Common myeloid progenitor, CD34-positive (primary cell): ENCODE measurements around the gene GRIPAP1.

Source experiments
- CTCF ChIA-PET: fragments of 350-600 bp; sonication (Branson Sonifier 250); formaldehyde crosslinking; loops from one replicate; lab custom pipeline; 2021; ENCODE audit warnings: antibody characterized with exemption; lab: Charles Lee
- POLR2A ChIA-PET: fragments of 350-600 bp; sonication (Branson Sonifier 250); formaldehyde crosslinking; loops from one replicate; lab custom pipeline; 2021; ENCODE audit warnings: antibody characterized with exemption; lab: Charles Lee
- DNase-seq, 3 donors: peaks; one replicate each; pipeline versions ENCODE4 v3.0.0 to v3.0.0-alpha.2; 2013
- H3K27ac ChIP-seq, 2 experiments: 1 replicate in 1 of 2; 2 replicates in 1 of 2; pipeline ENCODE4 v1.7.0; 2013; ENCODE audit warnings: inconsistent platforms in 2 of 2, low read length in 2 of 2, mild to moderate bottlenecking in 2 of 2, low read depth in 1 of 2, moderate library complexity in 1 of 2; ENCODE audit not compliant: severe bottlenecking in 2 of 2, insufficient read depth in 1 of 2, poor library complexity in 1 of 2
- H3K27me3 ChIP-seq, 5 experiments: replicated peaks in 2 of 5; 1 replicate in 3 of 5; 2 replicates in 2 of 5; pipeline versions ENCODE4 v1.6.1 to v1.7.0; 2013; ENCODE audit warnings: low read length in 4 of 5, mild to moderate bottlenecking in 2 of 5, moderate library complexity in 2 of 5, inconsistent platforms in 1 of 5; ENCODE audit not compliant: insufficient read depth in 5 of 5, control insufficient read depth in 4 of 5
- H3K36me3 ChIP-seq, 4 experiments: 1 replicate in 2 of 4; 2 replicates in 2 of 4; pipeline versions ENCODE4 v1.6.1 to v1.7.0; 2013; ENCODE audit warnings: low read length in 3 of 4, control low read depth in 1 of 4, mild to moderate bottlenecking in 1 of 4; ENCODE audit not compliant: control insufficient read depth in 4 of 4, insufficient read depth in 4 of 4
- H3K4me1 ChIP-seq, 4 experiments: 1 replicate in 3 of 4; 2 replicates in 1 of 4; pipeline versions ENCODE4 v1.6.1 to v1.7.1; 2013; ENCODE audit warnings: low read length in 3 of 4, mild to moderate bottlenecking in 3 of 4, control low read depth in 1 of 4, inconsistent platforms in 1 of 4, moderate library complexity in 1 of 4; ENCODE audit not compliant: control insufficient read depth in 4 of 4, insufficient read depth in 4 of 4; ENCODE audit errors: control extremely low read depth in 1 of 4
- H3K4me3 ChIP-seq, 7 experiments: 1 replicate in 4 of 7; 2 replicates in 3 of 7; pipeline versions ENCODE4 v1.5.1 to v1.7.0; 2013; ENCODE audit warnings: mild to moderate bottlenecking in 7 of 7, low read length in 6 of 7, moderate library complexity in 6 of 7, inconsistent platforms in 2 of 7, low read depth in 2 of 7, control low read depth in 1 of 7; ENCODE audit not compliant: insufficient read depth in 4 of 7, control insufficient read depth in 1 of 7; ENCODE audit errors: extremely low read depth in 1 of 7
- H3K9me3 ChIP-seq, 5 experiments: 1 replicate in 4 of 5; 2 replicates in 1 of 5; pipeline versions ENCODE4 v1.6.1 to v1.7.1; 2013; ENCODE audit warnings: low read length in 4 of 5, mild to moderate bottlenecking in 2 of 5, inconsistent platforms in 1 of 5, low read depth in 1 of 5, moderate library complexity in 1 of 5; ENCODE audit not compliant: control insufficient read depth in 4 of 5, insufficient read depth in 2 of 5; ENCODE audit errors: control extremely low read depth in 1 of 5
- WGBS: methylation state at CpG from one replicate; pipeline ENCODE4 v1.1.5; 2013; ENCODE audit not compliant: insufficient coverage; 5-methylcytosine and 5-hydroxymethylcytosine counted together

Gene GRIPAP1

GRCh38 chrX:48997455-48997854 lies 4.6 kb downstream of the GRIPAP1 start:
- Histone ChIP-seq H3K27ac (no peak overlapping the region), H3K4me3 (no peak overlapping the region), H3K27me3 (no peaks in the 10 kb centered on the region), H3K36me3 (peaks cover 1 to 50% (median 21%) of the 10 kb centered on the region in 4 experiments), H3K4me1 (peaks cover 0 to 7% (median 2%) of the 10 kb centered on the region in 4 experiments), H3K9me3 (peaks cover 0 to 7% (median 0%) of the 10 kb centered on the region in 5 experiments)
- DNase-seq, result no peak
- CTCF ChIA-PET, result no interaction called here
- 81% methylated on average over 3 of the region's 3 CpGs for WGBS
- POLR2A ChIA-PET, result no interaction called here

DNA sequence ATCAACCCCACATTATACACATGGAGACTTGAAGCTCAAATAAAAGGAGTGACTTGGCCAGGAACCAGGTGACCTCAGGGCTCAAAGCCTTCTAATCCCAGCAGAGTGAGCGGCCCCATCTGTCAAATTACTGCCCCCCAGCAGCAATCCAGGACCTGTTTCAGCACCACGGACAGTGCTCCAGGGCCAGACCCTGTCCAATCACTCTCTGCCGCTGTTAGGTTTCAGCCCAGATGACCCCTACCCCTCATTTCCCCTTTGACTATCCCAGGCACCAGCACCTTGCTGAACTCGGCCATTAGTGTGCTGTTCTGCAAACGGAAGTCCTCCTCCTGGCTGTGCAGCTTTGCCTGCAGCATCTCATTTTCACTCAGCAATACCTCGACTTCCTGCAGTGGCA lies 5.1 kb downstream of the GRIPAP1 start:
- WGBS, result 77% methylated on average over 2 of the region's 6 CpGs
- Histone ChIP-seq H3K9me3 (peaks cover 0 to 7% (median 0%) of the 10 kb centered on the region in 5 experiments), H3K36me3 (peaks cover 2 to 54% (median 22%) of the 10 kb centered on the region in 4 experiments), H3K4me3 (no peak overlapping the region), H3K27ac (no peak overlapping the region), H3K27me3 (no peaks in the 10 kb centered on the region), H3K4me1 (peaks cover 0 to 7% (median 2%) of the 10 kb centered on the region in 4 experiments)
- CTCF ChIA-PET, result no interaction called here
- POLR2A ChIA-PET, result no interaction called here
- DNase-seq, result peak in 1 of 3 donors; percentile 6

GRCh38 chrX:48992341-48992740 lies 9.7 kb downstream of the GRIPAP1 start:
- Histone ChIP-seq H3K4me1 (no peaks in the 10 kb centered on the region), H3K27ac (no peak overlapping the region), H3K9me3 (no peaks in the 10 kb centered on the region), H3K27me3 (peaks cover 0 to 4% (median 0%) of the 10 kb centered on the region in 5 experiments), H3K4me3 (no peak overlapping the region), H3K36me3 (peaks cover 3 to 72% (median 29%) of the 10 kb centered on the region in 4 experiments)
- POLR2A ChIA-PET, result no interaction called here
- no peak for DNase-seq
- CTCF ChIA-PET, result interaction anchor here (1.3 to 2.5 kb wide), 2 partner anchors 16 to 20 kb away, joined by 3 to 6 read pairs; partner anchors contain the start of gene KCND1

- DNase-seq, result no peak
- H3K9me3 ChIP-seq, result no peaks in the 10 kb centered on the region
- WGBS, result 100% methylated on average over 3 of the region's 4 CpGs
- H3K4me3 ChIP-seq, result no peak overlapping the region
- no peak overlapping the region for H3K27ac ChIP-seq
- H3K36me3 ChIP-seq, result peaks cover 4 to 61% (median 28%) of the 10 kb centered on the region in 4 experiments
- CTCF ChIA-PET, result interaction anchor here (1.5 kb wide), 1 partner anchor 53 kb away, joined by 4 read pairs; no protein-coding TSS in a partner anchor
- peaks cover 0 to 4% (median 0%) of the 10 kb centered on the region in 5 experiments for H3K27me3 ChIP-seq
- POLR2A ChIA-PET, result no interaction called here
- no peaks in the 10 kb centered on the region for H3K4me1 ChIP-seq
Measured at GRCh38 chrX:48989483-48989882, 12.6 kb downstream of the GRIPAP1 start.

- POLR2A ChIA-PET, result no interaction called here
- no peaks in the 10 kb centered on the region for H3K9me3 ChIP-seq
- peaks cover 5 to 56% (median 34%) of the 10 kb centered on the region in 4 experiments for H3K36me3 ChIP-seq
- H3K27me3 ChIP-seq, result no peaks in the 10 kb centered on the region
- no peak overlapping the region for H3K27ac ChIP-seq
- H3K4me1 ChIP-seq, result peaks cover 0 to 5% (median 0%) of the 10 kb centered on the region in 4 experiments
- no CpG with 5 or more reads among the region's 3 CpGs for WGBS
- CTCF ChIA-PET, result no interaction called here
- peak in 2 of 3 donors; percentile 13 to 26 for DNase-seq
- no peak overlapping the region for H3K4me3 ChIP-seq
Measured at GRCh38 chrX:48983896-48984295, 18.2 kb downstream of the GRIPAP1 start.

- H3K27ac ChIP-seq, result no peak overlapping the region
- ChIA-PET POLR2A (interaction anchor here (0.7 kb wide), 1 partner anchor 12 kb away, joined by 3 read pairs; no protein-coding TSS in a partner anchor), CTCF (interaction anchor here (1.6 kb wide), 1 partner anchor 11 kb away, joined by 5 read pairs; the partner anchor contains the start of gene KCND1)
- 96% methylated on average over 17 of the region's 17 CpGs for WGBS
- peaks cover 5 to 53% (median 33%) of the 10 kb centered on the region in 4 experiments for H3K36me3 ChIP-seq
- no peaks in the 10 kb centered on the region for H3K27me3 ChIP-seq
- H3K4me1 ChIP-seq, result peaks cover 0 to 5% (median 0%) of the 10 kb centered on the region in 4 experiments
- no peak for DNase-seq
- H3K4me3 ChIP-seq, result no peak overlapping the region
- H3K9me3 ChIP-seq, result no peaks in the 10 kb centered on the region
Measured at GRCh38 chrX:48983081-48983480, 19.0 kb downstream of the GRIPAP1 start.

DNA sequence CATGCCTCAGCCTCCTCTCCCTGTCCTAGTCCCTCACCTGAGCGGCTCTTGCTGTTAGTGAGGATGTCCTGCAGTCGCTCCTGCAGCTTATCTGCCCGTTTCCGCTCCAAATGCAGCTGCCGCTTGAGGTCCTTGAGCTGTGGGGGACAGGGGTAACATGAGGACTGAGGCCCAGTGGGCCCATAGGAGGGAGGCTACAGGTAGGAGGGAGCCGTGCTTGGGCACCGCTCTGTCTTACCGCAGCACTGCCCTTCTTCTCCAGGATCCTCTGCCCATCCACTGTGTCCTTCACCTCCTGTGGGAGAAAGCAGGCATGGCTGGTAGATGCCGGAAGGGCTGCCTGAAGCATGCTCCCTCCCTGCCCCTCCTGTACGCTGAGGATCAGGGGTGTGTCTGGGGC lies 20.9 kb downstream of the GRIPAP1 start:
- no peak overlapping the region for H3K27ac ChIP-seq
- peaks cover 5 to 54% (median 32%) of the 10 kb centered on the region in 4 experiments for H3K36me3 ChIP-seq
- H3K27me3 ChIP-seq, result no peaks in the 10 kb centered on the region
- POLR2A ChIA-PET, result interaction anchor here (0.8 kb wide), 1 partner anchor 23 kb away, joined by 3 read pairs; no protein-coding TSS in a partner anchor
- no peak overlapping the region for H3K4me3 ChIP-seq
- CTCF ChIA-PET, result no interaction called here
- H3K4me1 ChIP-seq, result peaks cover 0 to 9% (median 3%) of the 10 kb centered on the region in 4 experiments
- DNase-seq, result no peak
- WGBS, result 86% methylated on average over 5 of the region's 10 CpGs
- no peaks in the 10 kb centered on the region for H3K9me3 ChIP-seq
